Nephron progenitor cell (in vitro differentiated cells): Measurements from ENCODE around the gene CNTNAP3.
"Not testable (repeated sequence)": the region's sequence is repeated elsewhere in the genome, so short reads cannot be mapped to it uniquely, and the experiment has no call there.

Source experiments
- DNase-seq: peaks from one replicate; pipeline ENCODE4 v3.0.0; 2021
- H3K27ac Mint-ChIP-seq: 2 replicates; pipeline ENCODE4 v1.8.0; 2021; ENCODE audit warnings: mild to moderate bottlenecking, moderate library complexity, mixed read lengths
- H3K27me3 Mint-ChIP-seq: 2 replicates; pipeline ENCODE4 v1.8.0; 2021; ENCODE audit warnings: mild to moderate bottlenecking, low read depth, mixed read lengths; ENCODE audit not compliant: poor library complexity
- H3K36me3 Mint-ChIP-seq: 2 replicates; pipeline ENCODE4 v1.8.0; 2021; ENCODE audit warnings: low read depth, mixed read lengths
- H3K4me1 Mint-ChIP-seq: 2 replicates; pipeline ENCODE4 v1.8.0; 2021; ENCODE audit warnings: mixed read lengths
- H3K4me3 Mint-ChIP-seq: 2 replicates; pipeline ENCODE4 v1.8.0; 2021; ENCODE audit warnings: mild to moderate bottlenecking, moderate library complexity, mixed read lengths
- H3K9me3 Mint-ChIP-seq: 2 replicates; pipeline ENCODE4 v1.8.0; 2021; ENCODE audit warnings: mild to moderate bottlenecking, moderate library complexity, mixed read lengths

Gene CNTNAP3

DNA sequence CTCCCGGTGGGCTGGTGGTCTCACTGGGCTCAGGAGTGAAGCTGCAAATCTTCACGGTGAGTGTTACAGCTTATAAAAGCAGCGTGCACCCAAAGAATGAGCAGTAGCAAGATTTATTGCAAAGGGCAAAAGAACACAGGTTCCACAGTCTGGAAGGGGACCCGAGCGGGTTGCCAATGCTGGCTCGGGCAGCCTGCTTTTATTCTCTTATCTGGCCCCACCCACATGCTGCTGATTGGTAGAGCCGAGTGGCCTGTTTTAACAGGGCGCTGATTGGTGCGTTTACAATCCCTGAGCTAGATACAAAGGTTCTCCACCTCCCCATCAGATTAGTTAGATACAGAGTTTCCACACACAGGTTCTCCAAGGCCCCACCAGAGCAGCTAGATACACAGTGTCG is 246.2 kb downstream of the CNTNAP3 start:
- not testable (repeated sequence) for H3K27me3 Mint-ChIP-seq, H3K4me1 Mint-ChIP-seq, H3K4me3 Mint-ChIP-seq

DNA sequence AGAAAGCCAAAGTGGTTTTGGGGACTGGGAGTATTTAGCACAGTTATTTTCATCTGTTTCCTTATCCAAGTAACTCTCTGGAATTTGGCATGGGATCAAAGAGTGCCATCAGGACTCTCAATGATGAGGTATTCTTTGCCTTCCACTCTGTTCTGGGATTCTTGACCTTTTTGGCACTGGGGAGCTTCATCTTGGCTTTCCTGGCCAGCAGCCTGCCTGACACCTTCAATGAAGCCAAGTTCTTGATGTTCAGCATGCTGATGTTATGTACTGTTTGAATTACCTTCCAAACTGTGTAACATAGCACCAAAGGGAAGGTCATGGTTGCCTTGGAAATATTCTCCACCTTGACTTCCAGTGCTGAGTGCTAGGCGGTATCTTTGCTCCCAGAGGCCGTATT is 248.8 kb downstream of the CNTNAP3 start:
- H3K27me3 Mint-ChIP-seq, H3K4me3 Mint-ChIP-seq, H3K27ac Mint-ChIP-seq, DNase-seq, H3K4me1 Mint-ChIP-seq, H3K36me3 Mint-ChIP-seq: not testable (repeated sequence)
- H3K9me3 Mint-ChIP-seq = peaks cover 14% of the 10 kb centered on the region

More for the DNA sequence above, 246.2 kb downstream of the CNTNAP3 start:
- H3K9me3 Mint-ChIP-seq, H3K36me3 Mint-ChIP-seq, H3K27ac Mint-ChIP-seq, DNase-seq: not testable (repeated sequence)

DNA sequence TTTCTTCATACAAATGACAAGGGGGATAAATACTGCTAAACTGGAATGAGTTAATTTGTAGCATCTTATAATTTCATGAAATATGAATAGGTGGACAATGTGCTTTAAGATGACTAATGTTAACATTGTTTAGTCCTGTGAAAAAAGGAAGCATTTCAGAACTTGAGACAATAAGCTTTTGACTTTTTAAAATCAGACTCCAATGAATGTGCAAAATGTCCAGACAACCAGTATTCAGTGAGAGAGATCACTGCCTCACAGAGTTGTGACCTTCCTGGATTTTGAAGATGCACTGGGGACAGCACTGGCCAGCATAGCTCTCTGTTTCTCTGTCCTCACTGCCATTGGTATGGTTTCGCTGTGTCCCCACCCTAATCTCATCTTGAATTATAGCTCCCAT is 249.7 kb downstream of the CNTNAP3 start:
- DNase-seq, H3K27ac Mint-ChIP-seq, H3K4me3 Mint-ChIP-seq, H3K4me1 Mint-ChIP-seq, H3K27me3 Mint-ChIP-seq, H3K36me3 Mint-ChIP-seq: not testable (repeated sequence)
- H3K9me3 Mint-ChIP-seq = peaks cover 14% of the 10 kb centered on the region

DNA sequence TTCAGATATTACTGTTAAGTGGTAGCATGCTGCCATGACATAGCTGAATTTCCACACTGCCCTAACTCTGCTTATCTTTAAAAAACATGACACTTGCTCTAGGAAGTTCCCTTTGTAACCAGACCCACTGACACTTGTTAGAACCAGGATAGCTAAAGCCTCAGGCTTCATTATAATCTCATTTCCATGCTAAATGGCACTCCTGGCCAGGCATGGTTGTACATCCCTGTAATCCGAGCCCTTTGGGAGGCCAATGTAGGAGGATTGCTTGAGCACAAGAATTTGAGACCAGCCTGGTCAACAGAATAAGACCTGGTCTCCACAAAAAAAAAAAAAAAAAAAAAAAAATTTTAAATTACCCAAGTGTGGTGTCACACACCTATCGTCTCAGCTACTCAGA is 254.1 kb downstream of the CNTNAP3 start:
- DNase-seq, H3K4me1 Mint-ChIP-seq, H3K36me3 Mint-ChIP-seq, H3K4me3 Mint-ChIP-seq, H3K27ac Mint-ChIP-seq, H3K9me3 Mint-ChIP-seq: not testable (repeated sequence)
- peaks cover 10% of the 10 kb centered on the region for H3K27me3 Mint-ChIP-seq

DNA sequence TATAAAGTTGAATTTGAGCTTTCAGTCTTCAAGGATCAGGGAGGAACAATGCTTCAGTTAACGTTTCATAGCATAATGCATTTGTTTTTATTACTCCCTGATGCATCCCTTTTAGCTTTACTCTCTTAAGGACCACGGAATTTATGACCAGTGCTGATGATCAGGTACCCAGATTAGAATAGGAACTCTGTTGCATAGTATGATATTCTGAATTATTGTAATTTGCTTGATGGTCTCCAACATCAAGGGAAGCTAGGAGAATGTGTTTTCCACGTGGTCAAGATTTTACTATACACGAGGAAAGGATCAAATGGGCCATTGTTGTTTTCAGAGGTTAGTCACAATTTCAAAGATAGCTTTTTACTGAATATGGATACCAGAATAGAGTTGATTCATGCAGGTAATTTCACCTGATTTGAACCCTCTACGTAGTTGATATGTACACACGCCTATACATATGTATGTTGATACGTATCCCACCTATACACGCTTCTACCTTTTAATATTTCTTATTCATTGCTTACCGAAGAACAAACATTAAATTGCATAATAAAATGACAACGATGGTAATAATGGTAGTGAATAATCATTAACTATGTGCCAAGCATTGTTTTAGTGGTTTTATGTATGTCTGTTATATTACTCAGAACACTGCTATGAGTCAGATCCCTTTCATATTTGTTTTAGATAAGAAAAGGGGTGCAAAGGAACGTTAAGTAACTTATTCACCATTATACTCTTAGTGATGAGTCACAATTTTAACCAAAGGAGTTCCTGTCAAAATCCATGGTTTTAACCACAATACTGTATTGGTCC is 257.6 kb downstream of the CNTNAP3 start:
- not testable (repeated sequence) for H3K4me1 Mint-ChIP-seq, H3K27ac Mint-ChIP-seq, DNase-seq, H3K4me3 Mint-ChIP-seq, H3K9me3 Mint-ChIP-seq, H3K27me3 Mint-ChIP-seq, H3K36me3 Mint-ChIP-seq

DNA sequence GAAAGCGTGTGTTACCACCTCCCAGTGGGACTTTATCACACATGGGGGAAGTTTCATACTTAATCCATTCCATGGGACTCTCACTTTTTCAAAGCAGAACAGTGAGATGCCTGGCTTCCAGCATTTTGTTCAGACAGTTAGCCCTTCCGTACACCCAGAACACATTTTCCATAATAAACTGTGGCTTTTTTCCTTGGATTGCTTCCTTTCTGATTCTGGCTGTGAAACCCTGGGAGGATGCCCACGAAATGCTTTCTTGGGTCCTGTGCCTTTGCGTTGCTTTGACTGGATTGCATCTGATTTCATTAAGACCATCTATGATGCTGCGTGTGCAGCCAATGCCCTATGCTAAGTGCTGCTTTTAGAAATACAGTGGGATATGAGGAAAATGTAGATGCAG is 259.1 kb downstream of the CNTNAP3 start:
- not testable (repeated sequence) for H3K27ac Mint-ChIP-seq, H3K4me3 Mint-ChIP-seq, H3K27me3 Mint-ChIP-seq, H3K36me3 Mint-ChIP-seq, DNase-seq, H3K4me1 Mint-ChIP-seq, H3K9me3 Mint-ChIP-seq

DNA sequence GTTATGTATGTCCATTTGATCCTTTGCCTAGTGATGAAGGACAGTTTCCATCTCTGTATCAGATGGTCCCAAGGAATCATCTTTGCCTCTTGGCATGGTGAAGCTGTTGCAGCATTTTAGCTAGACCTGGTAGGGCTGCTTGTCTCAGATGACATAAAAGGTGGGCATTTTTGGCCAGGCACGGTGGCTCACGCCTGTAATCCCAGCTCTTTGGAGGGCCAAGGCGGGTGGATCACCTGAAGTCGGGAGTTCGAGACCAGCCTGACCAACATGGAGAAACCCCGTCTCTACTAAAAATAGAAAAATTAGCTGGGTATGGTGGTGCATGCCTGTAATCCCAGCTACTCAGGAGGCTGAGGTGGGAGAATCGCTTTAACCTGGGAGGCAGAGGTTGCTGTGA is 259.8 kb downstream of the CNTNAP3 start:
- H3K27ac Mint-ChIP-seq, H3K4me1 Mint-ChIP-seq, H3K9me3 Mint-ChIP-seq, H3K27me3 Mint-ChIP-seq, H3K4me3 Mint-ChIP-seq, H3K36me3 Mint-ChIP-seq, DNase-seq: not testable (repeated sequence)

DNA sequence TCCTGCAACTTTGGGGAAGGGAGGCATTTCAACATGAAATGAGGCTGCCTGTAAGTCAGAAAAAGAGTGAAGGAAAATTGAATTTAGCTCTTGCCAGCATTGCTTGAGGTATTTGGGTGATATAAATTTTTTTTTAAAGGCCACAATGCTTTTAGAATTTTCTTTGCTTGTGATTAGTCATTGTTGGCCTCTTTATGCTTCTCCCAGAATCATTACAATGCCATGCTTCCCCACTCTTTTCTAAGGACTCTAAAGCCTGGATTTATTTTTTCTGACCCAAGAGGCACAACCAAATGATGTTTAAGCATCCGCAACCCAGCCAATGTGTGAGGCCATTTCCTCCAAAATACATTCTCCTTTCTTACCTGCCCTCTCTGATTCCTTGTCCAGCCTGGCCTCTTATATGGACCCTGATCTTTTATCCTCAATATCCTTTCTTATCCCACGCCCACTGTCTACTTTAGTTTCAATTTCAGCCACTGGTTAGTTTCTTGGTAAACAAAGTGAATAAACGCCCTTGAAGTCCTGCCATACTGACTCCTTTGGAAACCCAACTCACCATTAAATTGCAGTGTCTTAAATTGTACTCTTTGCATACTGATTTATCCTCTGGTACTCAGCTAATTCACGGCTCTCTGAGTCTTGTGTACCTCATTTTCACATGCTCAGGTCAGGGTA is 261.9 kb downstream of the CNTNAP3 start:
- not testable (repeated sequence) for H3K9me3 Mint-ChIP-seq, H3K36me3 Mint-ChIP-seq, DNase-seq, H3K27ac Mint-ChIP-seq, H3K27me3 Mint-ChIP-seq, H3K4me3 Mint-ChIP-seq, H3K4me1 Mint-ChIP-seq
